ENCODE measurements around the gene ANO1.

ANO1 gene

DNA sequence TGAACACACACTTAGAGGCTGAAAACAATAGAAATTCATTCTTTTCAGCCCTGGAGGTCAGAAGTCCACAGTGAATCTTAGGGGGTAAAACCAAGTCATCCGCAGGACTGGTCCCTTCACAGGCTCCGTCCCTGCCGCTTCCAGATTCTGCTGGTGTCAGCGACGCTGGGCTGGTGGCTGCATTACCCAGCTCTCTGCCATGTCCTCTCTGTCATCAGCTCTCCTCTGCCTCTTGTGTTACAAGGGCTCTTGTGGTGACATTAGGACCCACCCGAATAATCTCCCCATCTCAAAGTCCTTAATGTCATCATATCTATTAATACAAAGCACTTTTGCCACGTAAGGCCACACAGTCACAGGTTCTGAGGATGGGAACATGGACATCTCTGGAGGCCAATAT lies 47.7 kb upstream of the ANO1 start:
- no peak overlapping the region for H3K4me3 ChIP-seq (ENCODE audit: low read length)
- H3K4me2 ChIP-seq (ENCODE audit: low read length): no peak overlapping the region
- no peak overlapping the region for H3K27ac ChIP-seq (ENCODE audit: low read depth, low read length)
- no peaks in the 10 kb centered on the region for H3K9me2 ChIP-seq (replicated peaks; ENCODE audit: control insufficient read depth, low read length)
- H3K9me3 ChIP-seq (ENCODE audit: control insufficient read depth, insufficient read depth, low read length): no peaks in the 10 kb centered on the region; the same call in 1 of the 2 replicates
- H3K79me2 ChIP-seq (ENCODE audit: control insufficient read depth, low read length): no peaks in the 10 kb centered on the region
- H4K20me1 ChIP-seq (ENCODE audit: control insufficient read depth, insufficient read depth, low read depth, low read length): no peaks in the 10 kb centered on the region
- no peaks in the 10 kb centered on the region for H3F3A ChIP-seq (ENCODE audit: control insufficient read depth, insufficient read depth)
- no peaks in the 10 kb centered on the region for H3K36me3 ChIP-seq (ENCODE audit: control insufficient read depth, low read length)
- no peaks in the 10 kb centered on the region for H3K27me3 ChIP-seq (ENCODE audit: control insufficient read depth, low read length)
- TF ChIP-seq EZH2phosphoT487 (IDR thresholded peaks at IDR 0.05; ENCODE audit: borderline replicate concordance, low read length): no peak
- TF ChIP-seq CTCF (IDR thresholded peaks at IDR 0.05; ENCODE audit: low read depth, low read length, poor library complexity, severe bottlenecking): no peak
- H3K4me1 ChIP-seq (ENCODE audit: control insufficient read depth, low read length): no peaks in the 10 kb centered on the region

- Histone ChIP-seq H3K9me3 (ENCODE audit: control insufficient read depth, insufficient read depth, low read length) (no peaks in the 10 kb centered on the region), H3K4me1 (ENCODE audit: control insufficient read depth, low read length) (no peaks in the 10 kb centered on the region), H3K27ac (ENCODE audit: low read depth, low read length) (no peak overlapping the region), H3F3A (ENCODE audit: control insufficient read depth, insufficient read depth) (no peaks in the 10 kb centered on the region), H3K79me2 (ENCODE audit: control insufficient read depth, low read length) (no peaks in the 10 kb centered on the region), H4K20me1 (ENCODE audit: control insufficient read depth, insufficient read depth, low read depth, low read length) (no peaks in the 10 kb centered on the region), H3K27me3 (ENCODE audit: control insufficient read depth, low read length) (no peaks in the 10 kb centered on the region), H3K4me3 (ENCODE audit: low read length) (no peak overlapping the region), H3K4me2 (ENCODE audit: low read length) (no peak overlapping the region), H3K9me2 (replicated peaks; ENCODE audit: control insufficient read depth, low read length) (no peaks in the 10 kb centered on the region), H3K36me3 (ENCODE audit: control insufficient read depth, low read length) (no peaks in the 10 kb centered on the region)
- no peak for TF ChIP-seq EZH2phosphoT487 (IDR thresholded peaks at IDR 0.05; ENCODE audit: borderline replicate concordance, low read length)
- TF ChIP-seq CTCF (IDR thresholded peaks at IDR 0.05; ENCODE audit: low read depth, low read length, poor library complexity, severe bottlenecking): no peak
Observed at GRCh38 chr11:70031631-70032469, 46.3 kb upstream of the ANO1 start.

GRCh38 chr11:70032470-70032795 lies 45.7 kb upstream of the ANO1 start:
- no peaks in the 10 kb centered on the region for H3K79me2 ChIP-seq (ENCODE audit: control insufficient read depth, low read length)
- no peak overlapping the region for H3K4me3 ChIP-seq (ENCODE audit: low read length)
- H3K4me2 ChIP-seq (ENCODE audit: low read length): no peak overlapping the region
- no peaks in the 10 kb centered on the region for H3F3A ChIP-seq (ENCODE audit: control insufficient read depth, insufficient read depth)
- no peaks in the 10 kb centered on the region for H3K9me2 ChIP-seq (replicated peaks; ENCODE audit: control insufficient read depth, low read length)
- no peaks in the 10 kb centered on the region for H4K20me1 ChIP-seq (ENCODE audit: control insufficient read depth, insufficient read depth, low read depth, low read length)
- no peak overlapping the region for H3K27ac ChIP-seq (ENCODE audit: low read depth, low read length)
- no peaks in the 10 kb centered on the region for H3K4me1 ChIP-seq (ENCODE audit: control insufficient read depth, low read length)
- H3K9me3 ChIP-seq (ENCODE audit: control insufficient read depth, insufficient read depth, low read length): no peaks in the 10 kb centered on the region
- TF ChIP-seq EZH2phosphoT487 (IDR thresholded peaks at IDR 0.05; ENCODE audit: borderline replicate concordance, low read length): no peak
- H3K27me3 ChIP-seq (ENCODE audit: control insufficient read depth, low read length): no peaks in the 10 kb centered on the region
- H3K36me3 ChIP-seq (ENCODE audit: control insufficient read depth, low read length): no peaks in the 10 kb centered on the region

- H3K27me3 ChIP-seq (ENCODE audit: control insufficient read depth, low read length): no peaks in the 10 kb centered on the region
- H3K4me2 ChIP-seq (ENCODE audit: low read length): no peak overlapping the region
- no peak overlapping the region for H3K4me3 ChIP-seq (ENCODE audit: low read length)
- no peaks in the 10 kb centered on the region for H3K9me2 ChIP-seq (replicated peaks; ENCODE audit: control insufficient read depth, low read length)
- H3K4me1 ChIP-seq (ENCODE audit: control insufficient read depth, low read length): no peaks in the 10 kb centered on the region
- TF ChIP-seq EZH2phosphoT487 (IDR thresholded peaks at IDR 0.05; ENCODE audit: borderline replicate concordance, low read length) (no peak), CTCF (IDR thresholded peaks at IDR 0.05; ENCODE audit: low read depth, low read length, poor library complexity, severe bottlenecking) (no peak)
- no peaks in the 10 kb centered on the region for H3F3A ChIP-seq (ENCODE audit: control insufficient read depth, insufficient read depth)
- no peaks in the 10 kb centered on the region for H4K20me1 ChIP-seq (ENCODE audit: control insufficient read depth, insufficient read depth, low read depth, low read length)
- no peak overlapping the region for H3K27ac ChIP-seq (ENCODE audit: low read depth, low read length)
- no peaks in the 10 kb centered on the region for H3K9me3 ChIP-seq (ENCODE audit: control insufficient read depth, insufficient read depth, low read length)
- no peaks in the 10 kb centered on the region for H3K36me3 ChIP-seq (ENCODE audit: control insufficient read depth, low read length)
- no peaks in the 10 kb centered on the region for H3K79me2 ChIP-seq (ENCODE audit: control insufficient read depth, low read length)
Observed at GRCh38 chr11:70032943-70033710, 45.0 kb upstream of the ANO1 start.
